Measurements from ENCODE around the gene PPTC7. TPM values are rescaled to one million over a fixed set of nuclear protein-coding genes. Genes with fewer than 3 reads are reported as not detected.

Gene PPTC7
- total and polyA plus RNA-seq, 8 donors: 13.3 to 24.2 (median 15.1) TPM

DNA sequence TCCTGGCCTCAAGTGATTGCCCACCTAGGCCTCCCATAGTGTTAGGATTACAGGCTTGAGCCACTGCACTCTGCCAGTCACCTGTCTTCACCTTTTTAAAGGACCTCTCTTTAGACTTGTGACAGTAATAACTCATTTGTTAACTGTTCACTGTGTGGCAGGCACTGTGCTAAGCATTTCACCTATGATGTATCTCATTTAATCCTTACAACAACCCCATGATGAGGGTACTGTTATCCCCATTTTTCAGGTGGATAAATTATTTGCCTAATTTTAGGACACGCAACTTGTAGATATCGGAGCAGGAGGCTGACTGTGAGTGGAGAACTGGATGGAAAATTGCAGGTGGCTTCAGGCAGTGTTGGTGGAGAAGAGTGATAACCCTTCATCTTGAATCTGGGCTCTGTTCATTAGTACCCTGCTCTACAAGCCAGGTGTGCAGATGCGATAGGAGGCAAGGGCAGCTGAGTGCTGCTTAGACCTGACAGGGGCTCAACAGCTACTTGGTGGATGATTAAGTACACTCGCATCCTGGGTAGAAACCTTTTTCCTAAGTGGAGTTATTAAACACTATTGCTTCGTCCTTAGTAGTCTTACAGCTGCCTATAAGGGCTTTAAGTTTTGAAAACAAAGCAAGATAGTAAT lies 33.5 kb upstream of the PPTC7 start:
- ATAC-seq (no peak), DNase-seq (no peak)
- Histone ChIP-seq H3K9me3 (no peaks in the 10 kb centered on the region), H3K4me3 (no peak overlapping the region), H3K36me3 (no peaks in the 10 kb centered on the region), H3K27ac (no peak overlapping the region), H3K4me1 (peaks cover 4 to 15% of the 10 kb centered on the region in 2 donors), H3K27me3 (no peaks in the 10 kb centered on the region)
- TF ChIP-seq, protein P1, sequence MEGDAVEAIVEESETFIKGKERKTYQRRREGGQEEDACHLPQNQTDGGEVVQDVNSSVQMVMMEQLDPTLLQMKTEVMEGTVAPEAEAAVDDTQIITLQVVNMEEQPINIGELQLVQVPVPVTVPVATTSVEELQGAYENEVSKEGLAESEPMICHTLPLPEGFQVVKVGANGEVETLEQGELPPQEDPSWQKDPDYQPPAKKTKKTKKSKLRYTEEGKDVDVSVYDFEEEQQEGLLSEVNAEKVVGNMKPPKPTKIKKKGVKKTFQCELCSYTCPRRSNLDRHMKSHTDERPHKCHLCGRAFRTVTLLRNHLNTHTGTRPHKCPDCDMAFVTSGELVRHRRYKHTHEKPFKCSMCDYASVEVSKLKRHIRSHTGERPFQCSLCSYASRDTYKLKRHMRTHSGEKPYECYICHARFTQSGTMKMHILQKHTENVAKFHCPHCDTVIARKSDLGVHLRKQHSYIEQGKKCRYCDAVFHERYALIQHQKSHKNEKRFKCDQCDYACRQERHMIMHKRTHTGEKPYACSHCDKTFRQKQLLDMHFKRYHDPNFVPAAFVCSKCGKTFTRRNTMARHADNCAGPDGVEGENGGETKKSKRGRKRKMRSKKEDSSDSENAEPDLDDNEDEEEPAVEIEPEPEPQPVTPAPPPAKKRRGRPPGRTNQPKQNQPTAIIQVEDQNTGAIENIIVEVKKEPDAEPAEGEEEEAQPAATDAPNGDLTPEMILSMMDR (IDR thresholded peaks at IDR 0.05): no peak
- intact Hi-C loops (cut with DNase I): no loop called here

DNA sequence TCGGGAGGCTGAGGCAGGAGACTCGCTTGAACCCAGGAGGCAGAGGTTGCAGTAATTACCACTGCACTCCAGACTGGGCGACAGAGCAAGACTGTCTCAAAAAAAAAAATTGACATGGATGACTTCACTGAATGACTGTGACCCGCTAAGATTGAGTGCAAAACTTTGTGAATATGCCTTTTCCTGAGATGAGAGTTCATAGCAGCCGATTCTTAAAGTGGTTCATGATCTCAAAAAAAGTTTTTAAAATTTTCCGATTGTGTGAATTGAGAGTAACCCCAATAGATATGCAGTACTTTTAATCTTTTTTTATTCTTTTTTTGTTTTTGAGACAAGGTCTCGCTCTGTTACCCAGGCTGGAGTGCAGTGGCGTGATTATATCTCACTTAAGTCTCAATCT lies 32.1 kb upstream of the PPTC7 start:
- H3K4me3 ChIP-seq: no peak overlapping the region
- intact Hi-C loops (cut with DNase I): no loop called here
- peaks cover 4 to 15% of the 10 kb centered on the region in 2 donors for H3K4me1 ChIP-seq
- TF ChIP-seq, protein P1 (IDR thresholded peaks at IDR 0.05): no peak
- H3K36me3 ChIP-seq: no peaks in the 10 kb centered on the region
- ATAC-seq (no peak), DNase-seq (no peak)
- H3K27me3 ChIP-seq: no peaks in the 10 kb centered on the region
- H3K27ac ChIP-seq: no peak overlapping the region
- H3K9me3 ChIP-seq: no peaks in the 10 kb centered on the region

DNA sequence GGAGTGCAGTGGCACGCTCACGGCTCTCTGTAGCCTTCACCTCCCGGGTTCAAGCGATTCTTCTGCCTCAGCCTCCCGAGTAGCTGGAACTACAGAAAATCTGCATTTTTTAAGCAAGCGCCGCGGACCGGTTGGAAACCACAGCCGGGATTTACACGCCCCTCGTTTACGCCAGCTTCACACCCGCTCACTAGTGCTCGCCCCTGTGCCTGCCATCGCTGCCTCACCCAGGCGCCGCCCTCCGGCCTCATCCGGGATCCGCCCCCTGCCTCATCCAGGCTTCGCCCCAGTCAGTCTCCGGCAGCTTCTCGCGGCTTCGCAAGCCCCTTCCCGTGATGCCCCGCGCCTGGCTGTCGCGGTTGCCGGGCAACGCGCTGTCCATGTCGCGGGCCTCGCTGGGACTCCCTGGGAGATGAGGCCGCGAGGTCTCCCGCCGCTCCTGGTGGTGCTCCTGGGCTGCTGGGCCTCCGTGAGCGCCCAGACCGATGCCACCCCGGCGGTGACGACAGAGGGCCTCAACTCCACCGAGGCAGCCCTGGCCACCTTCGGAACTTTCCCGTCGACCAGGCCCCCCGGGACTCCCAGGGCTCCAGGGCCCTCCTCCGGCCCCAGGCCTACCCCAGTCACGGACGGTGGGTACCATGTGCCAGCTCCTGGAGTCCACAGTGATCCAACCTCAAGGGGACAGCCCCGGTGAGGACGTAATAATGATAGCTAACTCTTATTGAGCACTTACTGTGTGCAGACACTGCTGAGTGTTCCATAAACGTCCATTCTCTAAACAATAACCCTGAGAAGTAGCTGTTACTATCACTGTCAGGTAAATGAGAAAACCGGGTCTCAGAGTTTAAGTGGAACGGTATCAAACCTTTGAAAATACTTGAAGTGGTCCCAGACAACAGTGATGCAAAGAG lies 30.9 kb upstream of the PPTC7 start, which contains the start of gene TCTN1:
TCTN1 (plus strand) TSS at position 359 of the 914 bp plus-strand sequence; CDS start at position 413, 54 bp downstream.
- Histone ChIP-seq H3K27ac (peak within 1 kb of the TSS; percentile 71 to 79), H3K36me3 (no peaks in the 10 kb centered on the region), H3K27me3 (no peaks in the 10 kb centered on the region), H3K4me3 (peak within 1 kb of the TSS; percentile 56 to 63), H3K9me3 (no peaks in the 10 kb centered on the region), H3K4me1 (peaks cover 4 to 15% of the 10 kb centered on the region in 2 donors)
- intact Hi-C loops (cut with DNase I): no loop called here
- ATAC-seq (peak; percentile 100), DNase-seq (peak; percentile 93 to 100 (median 98))
- TF ChIP-seq, protein P1 (IDR thresholded peaks at IDR 0.05): no peak

DNA sequence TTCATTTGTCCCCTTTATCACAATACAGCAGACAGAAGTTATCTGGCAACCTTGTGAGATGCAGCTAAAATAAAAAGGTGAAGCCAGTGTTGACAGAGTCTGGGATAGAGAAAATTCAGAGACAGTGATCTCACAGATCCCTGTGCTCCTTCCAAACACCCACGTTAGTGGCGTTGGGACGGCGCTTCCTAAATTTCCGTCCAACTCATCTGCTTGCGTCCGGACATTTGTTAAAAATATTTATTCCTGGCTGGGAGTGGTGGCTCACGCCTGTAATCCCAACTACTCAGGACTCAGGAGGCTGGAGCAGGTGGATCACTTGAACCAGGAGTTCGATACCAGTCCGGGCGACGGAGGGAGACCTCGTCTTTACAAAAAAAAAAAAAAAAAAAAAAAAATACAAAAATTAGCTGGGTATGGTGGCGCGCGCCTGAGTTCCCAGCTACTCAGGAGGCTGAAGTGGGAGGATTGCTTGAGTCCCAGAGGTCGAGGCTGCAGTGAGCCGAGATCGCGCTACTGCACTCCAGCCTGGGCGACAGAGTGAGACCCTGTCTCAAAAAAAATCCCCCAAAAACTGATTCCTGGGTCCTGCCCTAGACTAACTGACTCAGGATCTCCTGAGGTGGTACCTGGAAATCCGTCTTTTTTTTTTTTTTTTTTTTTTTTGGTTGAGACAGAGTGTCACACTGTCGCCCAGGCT lies 30.1 kb upstream of the PPTC7 start:
- intact Hi-C loops (cut with DNase I): no loop called here
- peak overlapping the region; percentile 56 to 63 for H3K4me3 ChIP-seq
- H3K27ac ChIP-seq: peak overlapping the region; percentile 58 to 79
- ATAC-seq (no peak), DNase-seq (no peak)
- TF ChIP-seq, protein P1 (IDR thresholded peaks at IDR 0.05): no peak
- no peaks in the 10 kb centered on the region for H3K9me3 ChIP-seq
- peaks cover 4 to 15% of the 10 kb centered on the region in 2 donors for H3K4me1 ChIP-seq
- H3K27me3 ChIP-seq: no peaks in the 10 kb centered on the region
- H3K36me3 ChIP-seq: no peaks in the 10 kb centered on the region
